GM20000 (cell line): ENCODE results near the gene FANCE.

Experiments
- DNase-seq: peaks from one replicate; pipeline ENCODE4 v3.0.0; 2012; ENCODE audit warnings: low spot score
- CTCF ChIP-seq: IDR thresholded peaks from 2 replicates; pipeline ENCODE4 v1.5.1; 2012; ENCODE audit warnings: mild to moderate bottlenecking, control low read depth; ENCODE audit errors: extremely low read depth, missing control alignments

Gene FANCE

GRCh38 chr6:35486005-35486925 lies 34.1 kb downstream of the FANCE start:
- DNase-seq = no peak
- no peak for TF ChIP-seq CTCF

DNA sequence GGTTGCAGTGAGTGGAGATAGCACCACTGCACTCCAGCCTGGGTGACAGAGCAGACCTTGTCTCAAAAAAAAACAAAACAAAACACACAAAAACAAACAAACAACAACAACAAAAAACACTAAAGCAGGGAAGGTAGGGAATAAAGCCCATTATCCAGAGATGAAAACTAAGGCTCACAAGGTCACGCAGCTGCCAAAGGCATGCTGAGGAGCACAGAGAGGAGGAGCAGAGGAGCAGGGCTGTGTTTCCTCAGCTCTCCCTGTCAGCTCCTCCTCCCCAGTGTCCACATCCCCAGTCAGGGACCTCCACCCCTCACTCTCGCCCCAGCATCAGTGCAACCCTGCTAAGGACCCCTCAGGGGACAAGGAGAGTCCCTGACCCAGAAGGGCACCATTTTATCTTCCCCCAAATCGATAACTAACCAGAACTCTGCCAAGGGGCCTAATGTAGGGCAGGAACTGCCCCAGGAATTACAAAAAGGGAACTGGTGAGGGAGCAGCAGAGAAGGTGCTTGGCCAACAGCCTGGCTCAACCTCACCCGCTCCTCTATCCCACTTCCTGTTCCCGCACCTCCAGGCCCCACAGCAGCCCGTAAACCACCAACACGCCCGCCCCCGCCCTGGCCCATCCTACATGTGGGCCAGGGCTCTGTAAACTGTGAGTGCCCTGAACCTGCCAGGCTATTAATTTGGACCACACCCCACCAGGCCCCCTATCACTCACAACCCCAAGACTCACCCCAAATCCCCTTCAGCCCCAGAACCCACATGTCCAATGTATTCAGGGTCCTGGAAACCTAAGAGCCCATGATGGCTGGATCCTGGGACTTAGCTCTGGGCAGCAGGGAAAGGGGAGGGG lies 35.7 kb downstream of the FANCE start:
- no peak for TF ChIP-seq CTCF
- DNase-seq = no peak

DNA sequence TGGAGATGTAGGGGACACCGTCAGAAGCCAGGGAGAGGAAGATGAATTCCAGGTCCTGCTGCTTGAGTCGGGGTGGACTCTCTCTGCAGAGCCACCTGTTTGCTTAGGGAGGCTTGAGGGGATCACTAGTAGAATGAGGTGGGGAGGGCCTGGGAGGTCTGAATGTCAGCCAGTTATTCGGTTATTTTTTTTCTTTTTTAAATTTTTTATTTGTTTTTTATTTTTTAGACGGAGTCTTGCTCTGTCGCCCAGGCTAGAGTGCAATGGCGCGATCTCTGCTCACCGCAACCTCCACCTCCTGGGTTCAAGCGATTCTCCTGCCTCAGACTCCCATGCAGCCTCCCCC lies 36.4 kb downstream of the FANCE start:
- no peak for DNase-seq
- no peak for TF ChIP-seq CTCF

DNA sequence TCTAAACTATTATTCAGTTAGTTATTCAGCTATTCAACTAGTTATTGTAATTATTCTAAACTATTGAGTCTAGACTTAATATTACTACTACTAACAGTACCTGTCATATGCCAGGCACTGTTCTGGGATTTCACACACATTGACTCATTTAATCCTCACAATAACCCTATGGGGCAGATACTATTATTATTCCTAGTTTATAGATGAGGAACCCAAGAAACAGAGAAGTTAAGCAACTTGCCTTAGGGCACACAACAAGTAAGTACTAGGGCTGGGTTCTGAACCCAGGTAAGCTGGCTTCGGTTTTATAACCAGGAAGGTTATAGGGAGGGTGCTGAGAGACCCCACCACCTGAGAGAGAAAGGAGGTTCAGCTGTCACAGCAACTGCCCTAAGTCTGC lies 36.9 kb downstream of the FANCE start:
- no peak for TF ChIP-seq CTCF
- DNase-seq = no peak

GRCh38 chr6:35489995-35490791 lies 38.1 kb downstream of the FANCE start:
- no peak for TF ChIP-seq CTCF
- DNase-seq = no peak

DNA sequence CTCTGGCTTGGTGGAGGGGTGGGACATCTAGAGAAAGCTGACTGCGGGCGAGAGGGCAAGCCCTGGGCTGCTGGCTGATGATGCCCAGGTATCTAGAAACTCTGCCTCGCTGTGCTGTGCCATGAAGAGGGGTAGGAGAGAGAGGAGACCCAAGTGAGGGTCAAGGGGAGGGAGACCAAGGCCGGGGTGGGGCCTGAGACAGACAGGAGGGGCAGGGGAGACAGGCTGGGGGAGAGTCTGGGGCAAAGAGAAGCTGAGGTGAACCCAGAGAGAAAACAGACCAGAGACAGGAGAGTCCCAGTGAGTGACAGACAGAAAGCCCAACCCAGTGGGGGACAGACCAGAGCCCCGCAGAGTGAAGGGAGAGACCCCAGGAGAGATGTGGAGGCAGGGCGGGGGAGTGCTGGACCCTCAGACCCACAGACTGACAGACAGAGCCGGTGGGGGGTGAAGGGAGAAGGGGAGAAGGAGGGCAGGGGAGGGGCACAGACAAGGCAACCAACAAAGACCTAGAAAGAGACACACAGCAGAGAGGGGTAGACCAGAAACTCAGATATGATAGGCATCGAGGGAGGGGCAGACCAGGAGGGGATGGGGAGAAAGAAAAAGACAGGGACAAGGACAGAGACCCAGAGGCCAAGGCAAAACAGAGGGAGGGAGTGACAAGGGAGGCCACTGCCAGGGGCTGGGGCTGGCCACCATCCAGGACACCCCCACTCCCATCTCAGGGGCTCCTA lies 38.9 kb downstream of the FANCE start:
- no peak for TF ChIP-seq CTCF
- no peak for DNase-seq
